GM19099 (cell line): ENCODE results near the gene UBE2H.

Experiments used
- POLR2A ChIP-seq: IDR thresholded peaks from 3 replicates; pipeline ENCODE4 v1.6.1; 2011; ENCODE audit warnings: low read depth; ENCODE audit not compliant: insufficient read length; ENCODE audit errors: extremely low read depth

UBE2H gene

DNA sequence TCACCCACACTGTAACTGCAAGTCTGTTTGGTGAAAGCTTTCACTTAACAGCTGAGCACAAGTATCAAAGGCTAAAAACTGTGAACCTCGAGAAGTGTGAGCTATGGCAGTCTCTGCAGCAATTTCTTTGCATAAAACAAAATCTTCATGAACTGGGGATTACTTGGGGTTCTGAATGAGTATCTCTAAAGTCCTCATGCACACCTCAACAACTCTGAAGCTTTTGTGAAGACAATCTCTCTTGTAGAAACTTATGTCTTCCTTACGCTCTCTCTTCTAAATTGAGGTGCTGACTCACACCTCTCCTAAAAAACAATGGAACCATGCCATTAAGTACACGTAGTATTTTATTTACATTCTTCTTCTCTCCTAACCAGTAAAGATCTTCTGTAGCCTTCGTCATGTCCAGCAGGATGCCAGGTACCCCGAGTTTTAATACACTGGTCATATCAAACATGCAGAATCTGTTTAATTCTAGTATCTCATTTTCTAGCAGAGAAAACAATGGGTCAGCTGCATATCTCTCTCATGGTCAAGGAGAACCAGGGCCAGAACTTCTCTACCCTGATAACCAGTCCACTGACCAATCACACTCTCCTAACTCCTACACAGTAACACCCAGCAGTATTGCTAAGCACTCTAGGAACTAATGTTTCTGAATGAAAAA is 76.9 kb downstream of the UBE2H start:
- TF ChIP-seq POLR2A, result no peak

GRCh38 chr7:129875160-129875559 is 77.6 kb downstream of the UBE2H start:
- TF ChIP-seq POLR2A, result no peak

- no peak for TF ChIP-seq POLR2A
These were observed 78.0 kb downstream of the UBE2H start for GRCh38 chr7:129874722-129875121.

- no peak for TF ChIP-seq POLR2A
These were observed 80.7 kb downstream of the UBE2H start for GRCh38 chr7:129872054-129872453.

- TF ChIP-seq POLR2A, result no peak
These were observed 82.1 kb downstream of the UBE2H start for GRCh38 chr7:129870668-129871067.

- TF ChIP-seq POLR2A, result no peak
These were observed 86.5 kb downstream of the UBE2H start for GRCh38 chr7:129866251-129866650.

GRCh38 chr7:129865925-129866201 is 86.9 kb downstream of the UBE2H start:
- TF ChIP-seq POLR2A, result no peak

DNA sequence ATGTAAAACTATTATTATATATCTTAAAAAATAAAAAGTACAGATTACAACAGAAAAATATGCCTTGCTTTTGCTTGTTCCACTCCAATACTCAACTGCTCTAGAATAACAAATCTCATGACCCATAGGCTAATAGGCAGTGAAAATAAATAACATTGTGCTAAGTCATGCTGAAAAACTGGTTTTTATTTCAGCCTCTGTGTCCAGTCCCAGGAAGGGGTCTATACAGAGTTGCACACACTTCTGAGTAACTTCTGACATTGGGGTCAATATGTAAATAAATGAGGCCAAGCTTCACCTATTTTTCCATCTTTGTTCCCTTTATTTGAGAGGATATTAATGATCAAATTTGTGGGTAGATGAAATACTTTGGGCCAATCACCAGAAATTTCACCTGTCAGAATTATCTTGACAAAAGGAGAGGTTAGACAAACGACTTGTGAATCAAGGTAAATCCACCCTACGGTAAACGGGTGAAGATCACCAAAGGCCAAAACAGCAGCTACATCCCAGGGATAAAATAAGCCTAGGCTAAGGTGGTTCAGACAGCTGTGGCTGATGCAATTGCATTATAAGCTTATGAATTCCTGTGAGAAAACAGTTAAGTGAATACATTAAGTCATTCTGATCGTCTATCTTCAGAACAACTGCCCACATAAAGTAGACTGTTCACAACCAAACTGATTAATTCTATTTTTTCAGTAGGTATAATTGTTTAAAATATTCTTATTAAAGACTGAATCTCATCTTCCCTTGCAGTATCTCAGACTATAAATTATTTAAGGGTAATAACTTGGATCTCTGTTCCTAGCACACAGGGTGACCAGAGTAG is 87.5 kb downstream of the UBE2H start:
- TF ChIP-seq POLR2A, result no peak

DNA sequence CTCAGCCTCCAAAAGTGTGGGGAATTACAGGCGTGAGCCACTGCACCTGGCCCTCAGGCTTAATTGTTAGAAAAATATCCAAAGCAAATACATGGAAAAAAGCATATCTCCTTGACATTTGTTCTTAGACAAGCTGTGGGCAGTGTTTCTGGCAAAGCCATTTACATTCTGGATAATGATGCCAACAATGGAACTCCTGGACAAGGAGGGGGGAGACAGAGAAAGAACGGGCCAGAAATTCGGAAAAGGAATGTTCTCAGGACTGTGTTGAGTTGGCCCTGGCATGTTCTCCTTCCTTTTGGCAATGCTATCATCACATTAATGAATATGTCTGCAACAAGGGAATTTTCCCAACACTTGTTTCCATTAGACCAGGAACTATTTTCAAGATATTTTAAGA is 88.7 kb downstream of the UBE2H start:
- TF ChIP-seq POLR2A, result no peak

DNA sequence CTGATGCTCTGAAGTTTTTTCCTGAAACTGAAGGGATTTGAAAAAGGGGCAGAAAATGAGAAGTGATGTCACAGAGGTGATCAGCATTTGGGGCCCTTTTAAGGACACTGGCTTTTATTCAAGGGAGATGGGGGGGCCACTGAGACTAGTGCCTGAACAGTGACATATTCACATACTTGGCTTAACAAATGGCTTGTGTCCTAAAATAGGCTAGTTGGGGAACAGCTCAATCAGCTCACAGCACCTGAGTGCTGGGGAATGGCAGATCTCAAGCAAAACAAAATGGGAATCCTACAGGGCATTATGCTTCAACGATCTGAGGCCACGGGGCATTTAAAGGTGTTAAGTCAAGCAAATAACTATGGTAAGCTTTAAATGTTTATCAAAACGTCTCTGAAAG is 90.1 kb downstream of the UBE2H start:
- TF ChIP-seq POLR2A, result no peak

DNA sequence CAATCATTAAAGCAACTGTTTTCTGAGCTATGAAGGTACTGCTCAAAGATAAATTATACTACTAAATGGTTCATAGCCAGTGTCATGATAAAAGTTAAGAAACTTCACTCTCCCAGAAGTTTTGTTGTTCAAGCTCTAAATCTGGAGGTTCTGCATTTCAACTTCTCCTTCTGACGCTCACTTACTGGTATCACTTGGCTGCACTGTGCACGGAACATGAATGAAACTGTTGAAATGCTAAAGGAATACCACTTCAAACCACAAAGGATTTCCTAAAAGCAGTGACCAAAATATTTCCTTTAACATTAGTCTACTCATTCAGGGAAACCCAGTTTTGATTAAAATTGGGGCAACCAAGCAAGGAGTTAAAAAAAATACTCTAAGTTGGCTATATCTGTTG is 93.6 kb downstream of the UBE2H start:
- TF ChIP-seq POLR2A, result no peak

DNA sequence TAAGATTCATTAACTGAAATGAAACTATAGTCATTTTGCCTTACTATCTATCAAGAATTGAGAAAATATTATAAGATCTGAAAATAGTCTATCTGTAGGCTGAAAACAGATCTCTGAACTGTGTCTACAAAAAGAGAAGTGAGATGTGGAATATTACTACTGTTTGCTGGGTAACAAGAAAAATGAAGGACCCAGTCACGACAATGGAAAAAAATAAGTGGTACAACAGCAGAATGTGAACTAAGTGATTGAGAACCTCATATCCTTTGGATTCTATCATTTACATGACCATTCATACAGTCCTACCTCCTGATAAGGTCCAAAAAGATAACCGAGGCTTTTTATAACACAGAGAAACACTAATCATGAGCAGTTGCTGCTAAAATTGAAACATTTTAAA is 94.3 kb downstream of the UBE2H start:
- TF ChIP-seq POLR2A, result no peak

DNA sequence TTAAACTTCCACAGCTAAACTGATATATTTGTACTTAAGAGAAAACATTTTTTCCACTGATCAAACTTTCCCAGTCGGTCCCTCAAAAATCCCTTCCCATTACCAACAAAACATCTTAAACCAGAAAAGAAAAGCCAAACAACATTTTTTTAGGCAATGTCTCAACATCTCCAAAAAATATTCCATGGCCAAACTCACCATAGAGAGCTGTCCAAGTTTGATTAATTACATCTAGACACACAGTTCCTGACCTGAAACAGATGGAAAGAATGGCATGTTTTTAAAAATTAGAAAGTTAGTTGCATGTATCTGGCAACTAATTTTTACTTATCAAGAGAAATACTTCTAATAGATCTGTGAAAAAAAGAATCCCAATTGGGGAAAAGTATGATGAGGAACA is 95.4 kb downstream of the UBE2H start:
- TF ChIP-seq POLR2A, result no peak

DNA sequence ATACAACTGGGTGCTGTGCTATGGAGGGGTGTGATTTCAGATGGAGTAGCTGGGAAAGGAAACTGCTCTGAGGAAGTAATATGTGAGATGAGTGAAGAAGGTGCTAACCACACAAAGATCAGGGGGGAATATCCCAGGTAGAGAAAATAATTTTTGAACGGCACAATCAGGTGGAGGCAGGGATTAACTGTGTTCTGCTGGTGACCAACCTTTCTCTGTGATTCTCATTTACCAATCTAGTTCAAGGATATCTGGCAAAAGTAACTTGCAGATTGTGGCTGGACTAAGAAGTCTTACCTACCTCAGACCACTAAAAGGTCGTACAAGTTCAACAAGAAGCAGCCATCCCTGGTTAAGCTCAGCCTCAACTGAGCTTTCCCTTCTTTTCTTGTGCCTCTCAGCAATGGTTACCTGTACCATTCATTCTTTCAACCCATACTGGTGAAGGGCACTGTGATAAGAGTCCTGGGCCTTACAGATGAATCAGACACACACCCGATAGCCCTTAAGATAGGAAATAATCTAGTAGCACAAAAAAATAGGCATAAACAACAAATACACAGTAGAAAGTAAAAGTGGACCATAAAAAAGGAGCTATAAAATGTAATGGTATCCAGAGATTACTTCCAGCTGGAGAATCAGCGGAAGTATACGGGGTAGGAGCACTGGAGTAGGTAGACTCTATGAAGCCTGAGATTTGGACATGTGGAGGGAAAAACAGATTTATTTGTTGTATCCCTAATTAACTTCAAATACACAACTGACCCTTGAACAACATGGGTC is 96.6 kb downstream of the UBE2H start:
- no peak for TF ChIP-seq POLR2A

- TF ChIP-seq POLR2A, result no peak
These were observed 97.5 kb downstream of the UBE2H start for GRCh38 chr7:129855234-129855673.

GRCh38 chr7:129854401-129854800 is 98.4 kb downstream of the UBE2H start:
- TF ChIP-seq POLR2A, result no peak

- no peak for TF ChIP-seq POLR2A
These were observed 99.0 kb downstream of the UBE2H start for GRCh38 chr7:129853661-129854268.
